HAP-1 (cell line): ENCODE measurements around the gene STARD3.
"Not testable (repeated sequence)": the region's sequence is repeated elsewhere in the genome, so short reads cannot be mapped to it uniquely, and the experiment has no call there.

ENCODE experiments used
- DNase-seq, 2 experiments: peaks; one replicate each; pipeline ENCODE4 v3.0.0-alpha.2; 2016 to 2020; ENCODE audit warnings: low spot score in 2 of 2
- H3K27me3 ChIP-seq: fragments of 250-450 bp; sonication (Bioruptor Pico); 2 replicates; pipeline ENCODE4 v1.5.1; 2020; ENCODE audit warnings: low read depth, mild to moderate bottlenecking, moderate library complexity
- H3K36me3 ChIP-seq: fragments of 250-450 bp; sonication (Bioruptor Pico); replicated peaks from 2 replicates; pipeline ENCODE4 v1.5.1; 2020; ENCODE audit warnings: mild to moderate bottlenecking
- H3K4me1 ChIP-seq: fragments of 250-450 bp; sonication (Bioruptor Pico); 2 replicates; pipeline ENCODE4 v1.5.1; 2020; ENCODE audit warnings: mild to moderate bottlenecking
- H3K4me3 ChIP-seq: fragments of 250-450 bp; sonication (Bioruptor Pico); 2 replicates; pipeline ENCODE4 v1.5.1; 2020; ENCODE audit warnings: mild to moderate bottlenecking, moderate library complexity
- H3K9me3 ChIP-seq: fragments of 250-450 bp; sonication (Bioruptor Pico); 2 replicates; pipeline ENCODE4 v1.5.1; 2020; ENCODE audit warnings: mild to moderate bottlenecking, moderate library complexity
- in situ Hi-C: fragments of 300-500 bp; cut with MboI; formaldehyde crosslinking; loops from 3 replicates; pipeline ENCODE4 v1.14.3; 2020; ENCODE audit warnings: low sequenced_read_pairs, inconsistent platforms, mixed read lengths

Gene STARD3

DNA sequence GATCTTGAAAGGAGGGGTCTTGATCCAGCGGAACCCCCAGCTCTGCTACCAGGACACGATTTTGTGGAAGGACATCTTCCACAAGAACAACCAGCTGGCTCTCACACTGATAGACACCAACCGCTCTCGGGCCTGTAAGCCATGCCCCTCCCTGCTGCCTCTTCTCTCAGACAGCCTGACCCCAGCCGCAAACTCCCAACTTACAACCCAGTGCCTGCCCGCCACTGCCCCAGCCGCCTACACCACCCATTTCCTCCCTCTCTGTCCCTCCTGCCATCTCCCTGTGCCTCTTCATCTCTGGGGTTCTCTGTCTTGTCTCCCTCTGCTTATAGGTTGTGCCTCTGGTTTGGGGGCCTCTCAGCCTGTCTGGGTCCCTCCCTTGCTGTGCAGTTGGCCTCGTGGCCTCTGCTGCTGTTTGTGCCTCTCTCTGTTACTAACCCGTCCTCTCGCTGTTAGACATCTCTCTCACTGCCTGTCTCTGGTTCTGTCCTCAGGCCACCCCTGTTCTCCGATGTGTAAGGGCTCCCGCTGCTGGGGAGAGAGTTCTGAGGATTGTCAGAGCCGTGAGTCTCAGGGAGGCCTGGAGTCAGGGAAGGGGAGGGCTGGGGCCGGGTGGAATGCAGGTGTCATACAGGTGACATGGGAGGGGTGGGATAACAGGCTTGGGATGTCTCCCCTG, 72.5 kb downstream of the STARD3 start:
- Histone ChIP-seq H3K9me3 (no peaks in the 10 kb centered on the region), H3K4me1 (no peaks in the 10 kb centered on the region), H3K27me3 (no peaks in the 10 kb centered on the region), H3K4me3 (no peak overlapping the region), H3K36me3 (no peaks in the 10 kb centered on the region)
- no peak for DNase-seq
- in situ Hi-C loops = no loop called here

DNA sequence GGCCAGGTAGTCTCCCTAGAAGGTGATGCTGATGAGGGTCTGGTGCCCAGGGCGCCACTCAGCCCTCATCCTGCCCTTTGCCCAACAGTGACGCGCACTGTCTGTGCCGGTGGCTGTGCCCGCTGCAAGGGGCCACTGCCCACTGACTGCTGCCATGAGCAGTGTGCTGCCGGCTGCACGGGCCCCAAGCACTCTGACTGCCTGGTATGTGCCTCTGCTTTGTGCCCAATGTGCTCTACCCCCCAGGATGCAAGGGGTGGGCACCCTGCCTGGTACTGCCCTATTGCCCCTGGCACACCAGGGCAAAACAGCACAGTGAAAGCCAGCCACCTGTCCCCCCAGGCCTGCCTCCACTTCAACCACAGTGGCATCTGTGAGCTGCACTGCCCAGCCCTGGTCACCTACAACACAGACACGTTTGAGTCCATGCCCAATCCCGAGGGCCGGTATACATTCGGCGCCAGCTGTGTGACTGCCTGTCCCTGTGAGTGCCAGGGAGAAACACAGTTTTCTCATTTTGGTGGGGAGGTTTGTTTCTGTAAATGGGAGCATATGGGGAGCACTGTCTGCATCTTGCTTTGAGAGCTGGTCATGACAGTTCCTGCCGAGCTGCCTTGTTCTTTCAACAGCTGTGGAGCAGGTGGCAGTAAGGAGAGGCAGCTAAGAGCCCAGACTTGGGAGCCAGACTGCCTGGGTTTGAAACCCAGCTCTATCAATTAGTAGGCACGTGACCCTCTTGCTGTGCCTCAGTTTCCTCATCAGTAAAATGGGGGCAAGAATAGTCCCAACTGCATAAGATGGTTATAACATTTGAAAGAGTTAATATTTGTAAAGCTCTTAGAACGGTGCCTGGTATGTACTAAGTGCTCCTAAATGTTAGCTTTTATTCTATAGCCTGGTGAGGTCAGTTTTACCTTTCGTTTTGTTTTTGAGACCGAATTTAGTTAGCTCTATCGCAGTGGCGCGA, 73.3 kb downstream of the STARD3 start:
- no peaks in the 10 kb centered on the region for H3K36me3 ChIP-seq
- H3K4me1 ChIP-seq = no peaks in the 10 kb centered on the region

DNA sequence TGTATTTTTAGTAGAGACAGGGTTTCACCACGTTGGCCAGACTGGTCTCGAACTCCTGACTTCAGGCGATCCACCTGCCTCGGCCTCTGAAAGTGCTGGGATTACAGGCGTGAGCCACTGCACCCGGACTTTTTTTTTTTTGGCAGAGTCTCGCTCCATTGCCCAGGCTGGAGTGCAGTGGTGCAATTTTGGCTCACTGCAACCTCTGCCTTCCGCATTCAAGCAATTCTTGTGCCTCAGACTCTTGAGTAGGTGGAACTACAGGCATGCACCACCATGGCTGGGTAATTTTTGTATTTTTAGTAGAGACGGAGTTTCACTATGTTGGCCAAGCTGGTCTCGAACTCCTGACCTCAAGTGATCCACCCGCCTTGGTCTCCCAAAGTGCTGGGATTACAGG, 74.1 kb downstream of the STARD3 start:
- H3K4me1 ChIP-seq, H3K9me3 ChIP-seq, H3K4me3 ChIP-seq, H3K27me3 ChIP-seq, in situ Hi-C loops, DNase-seq, H3K36me3 ChIP-seq: not testable (repeated sequence)

More for the DNA sequence above, 73.3 kb downstream of the STARD3 start:
- no peak for DNase-seq
- H3K9me3 ChIP-seq = no peaks in the 10 kb centered on the region
- no peak overlapping the region for H3K4me3 ChIP-seq
- H3K27me3 ChIP-seq = no peaks in the 10 kb centered on the region
- in situ Hi-C loops = no loop called here

DNA sequence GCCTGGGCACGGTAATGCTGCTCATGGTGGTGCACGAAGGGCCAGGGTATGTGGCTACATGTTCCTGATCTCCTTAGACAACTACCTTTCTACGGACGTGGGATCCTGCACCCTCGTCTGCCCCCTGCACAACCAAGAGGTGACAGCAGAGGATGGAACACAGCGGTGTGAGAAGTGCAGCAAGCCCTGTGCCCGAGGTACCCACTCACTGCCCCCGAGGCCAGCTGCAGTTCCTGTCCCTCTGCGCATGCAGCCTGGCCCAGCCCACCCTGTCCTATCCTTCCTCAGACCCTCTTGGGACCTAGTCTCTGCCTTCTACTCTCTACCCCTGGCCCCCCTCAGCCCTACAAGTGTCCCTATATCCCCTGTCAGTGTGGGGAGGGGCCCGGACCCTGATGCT, 74.9 kb downstream of the STARD3 start:
- Histone ChIP-seq H3K36me3 (no peaks in the 10 kb centered on the region), H3K27me3 (no peaks in the 10 kb centered on the region)
- in situ Hi-C loops = no loop called here

More for the DNA sequence above, 74.9 kb downstream of the STARD3 start:
- no peak for DNase-seq
- H3K4me3 ChIP-seq = no peak overlapping the region
- no peaks in the 10 kb centered on the region for H3K9me3 ChIP-seq
- H3K4me1 ChIP-seq = no peaks in the 10 kb centered on the region
